GM12865 (cell line): ENCODE data around the gene PTPRU.

Experiments used
- DNase-seq: peaks from one replicate; pipeline ENCODE4 v3.0.0; 2010; ENCODE audit warnings: low read depth
- H3K4me3 ChIP-seq: 2 replicates; pipeline ENCODE4 v1.5.1; 2011; ENCODE audit warnings: mild to moderate bottlenecking, low read depth, low read length, control low read depth
- TF ChIP-seq, protein P1 (sequence below): IDR thresholded peaks from 2 replicates; pipeline ENCODE4 v1.5.1; 2011; ENCODE audit warnings: low read length, control low read depth, low read depth, inconsistent platforms; ENCODE audit not compliant: insufficient read depth; ENCODE audit errors: missing control alignments

PTPRU gene

GRCh38 chr1:29208442-29208841 lies 27.9 kb upstream of the PTPRU start:
- DNase-seq, result no peak
- TF ChIP-seq, protein P1, sequence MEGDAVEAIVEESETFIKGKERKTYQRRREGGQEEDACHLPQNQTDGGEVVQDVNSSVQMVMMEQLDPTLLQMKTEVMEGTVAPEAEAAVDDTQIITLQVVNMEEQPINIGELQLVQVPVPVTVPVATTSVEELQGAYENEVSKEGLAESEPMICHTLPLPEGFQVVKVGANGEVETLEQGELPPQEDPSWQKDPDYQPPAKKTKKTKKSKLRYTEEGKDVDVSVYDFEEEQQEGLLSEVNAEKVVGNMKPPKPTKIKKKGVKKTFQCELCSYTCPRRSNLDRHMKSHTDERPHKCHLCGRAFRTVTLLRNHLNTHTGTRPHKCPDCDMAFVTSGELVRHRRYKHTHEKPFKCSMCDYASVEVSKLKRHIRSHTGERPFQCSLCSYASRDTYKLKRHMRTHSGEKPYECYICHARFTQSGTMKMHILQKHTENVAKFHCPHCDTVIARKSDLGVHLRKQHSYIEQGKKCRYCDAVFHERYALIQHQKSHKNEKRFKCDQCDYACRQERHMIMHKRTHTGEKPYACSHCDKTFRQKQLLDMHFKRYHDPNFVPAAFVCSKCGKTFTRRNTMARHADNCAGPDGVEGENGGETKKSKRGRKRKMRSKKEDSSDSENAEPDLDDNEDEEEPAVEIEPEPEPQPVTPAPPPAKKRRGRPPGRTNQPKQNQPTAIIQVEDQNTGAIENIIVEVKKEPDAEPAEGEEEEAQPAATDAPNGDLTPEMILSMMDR, result no peak
- no peak overlapping the region for H3K4me3 ChIP-seq

DNA sequence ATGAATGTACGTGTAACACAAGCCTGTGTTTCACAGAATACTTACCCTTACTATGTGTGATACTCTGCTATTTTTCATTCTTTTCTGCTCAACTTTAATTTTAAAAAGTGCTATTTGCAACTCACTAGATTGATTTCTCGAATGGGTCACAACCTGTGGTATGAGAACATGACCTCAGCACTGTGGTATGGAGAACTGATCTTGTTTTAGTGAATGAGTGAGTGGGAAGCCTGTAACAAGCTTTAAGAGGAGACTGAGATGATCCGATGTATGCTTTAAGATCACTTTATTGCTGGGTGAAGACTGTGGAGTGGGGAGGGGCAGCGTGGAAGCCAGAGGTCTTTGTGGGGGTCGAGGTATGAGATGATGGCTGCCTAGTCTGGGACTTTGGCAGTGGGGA lies 27.1 kb upstream of the PTPRU start:
- H3K4me3 ChIP-seq, result no peak overlapping the region
- no peak for DNase-seq
- TF ChIP-seq, protein P1, result no peak

GRCh38 chr1:29210278-29211085 lies 25.8 kb upstream of the PTPRU start:
- TF ChIP-seq, protein P1, result no peak
- DNase-seq, result peak; percentile 53
- no peak overlapping the region for H3K4me3 ChIP-seq

- no peak overlapping the region for H3K4me3 ChIP-seq
- TF ChIP-seq, protein P1, result no peak
- DNase-seq, result no peak
These were observed 25.0 kb upstream of the PTPRU start for GRCh38 chr1:29211086-29212030.

DNA sequence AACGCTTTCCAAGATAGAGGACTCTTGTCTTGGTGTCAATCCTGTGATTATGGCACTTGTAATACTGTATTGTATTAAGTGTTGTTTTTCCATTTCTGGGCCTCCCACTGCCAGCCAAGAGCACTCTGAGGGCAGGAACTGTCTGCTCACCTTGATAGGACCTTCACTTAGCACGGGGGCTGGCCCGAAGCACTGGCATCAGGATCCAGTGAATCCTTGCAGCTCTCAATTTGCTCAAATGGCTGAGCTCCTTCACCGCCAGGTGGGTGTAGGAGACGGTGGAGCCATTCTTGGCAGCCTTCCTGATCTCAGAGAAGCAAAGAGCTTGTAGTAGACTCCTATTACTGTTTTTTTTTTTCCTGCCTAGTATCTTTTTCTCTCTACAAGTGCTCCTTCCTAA lies 23.3 kb upstream of the PTPRU start:
- DNase-seq, result no peak
- H3K4me3 ChIP-seq, result no peak overlapping the region
- TF ChIP-seq, protein P1, result no peak

- DNase-seq, result no peak
- TF ChIP-seq, protein P1, result no peak
- no peak overlapping the region for H3K4me3 ChIP-seq
These were observed 18.7 kb upstream of the PTPRU start for GRCh38 chr1:29217633-29218032.
